GM03348 (cell line): ENCODE results near the gene WDR18.

ENCODE experiments used
- DNase-seq: peaks from one replicate; pipeline ENCODE4 v3.0.0; 2012; ENCODE audit warnings: low spot score

Gene WDR18

DNA sequence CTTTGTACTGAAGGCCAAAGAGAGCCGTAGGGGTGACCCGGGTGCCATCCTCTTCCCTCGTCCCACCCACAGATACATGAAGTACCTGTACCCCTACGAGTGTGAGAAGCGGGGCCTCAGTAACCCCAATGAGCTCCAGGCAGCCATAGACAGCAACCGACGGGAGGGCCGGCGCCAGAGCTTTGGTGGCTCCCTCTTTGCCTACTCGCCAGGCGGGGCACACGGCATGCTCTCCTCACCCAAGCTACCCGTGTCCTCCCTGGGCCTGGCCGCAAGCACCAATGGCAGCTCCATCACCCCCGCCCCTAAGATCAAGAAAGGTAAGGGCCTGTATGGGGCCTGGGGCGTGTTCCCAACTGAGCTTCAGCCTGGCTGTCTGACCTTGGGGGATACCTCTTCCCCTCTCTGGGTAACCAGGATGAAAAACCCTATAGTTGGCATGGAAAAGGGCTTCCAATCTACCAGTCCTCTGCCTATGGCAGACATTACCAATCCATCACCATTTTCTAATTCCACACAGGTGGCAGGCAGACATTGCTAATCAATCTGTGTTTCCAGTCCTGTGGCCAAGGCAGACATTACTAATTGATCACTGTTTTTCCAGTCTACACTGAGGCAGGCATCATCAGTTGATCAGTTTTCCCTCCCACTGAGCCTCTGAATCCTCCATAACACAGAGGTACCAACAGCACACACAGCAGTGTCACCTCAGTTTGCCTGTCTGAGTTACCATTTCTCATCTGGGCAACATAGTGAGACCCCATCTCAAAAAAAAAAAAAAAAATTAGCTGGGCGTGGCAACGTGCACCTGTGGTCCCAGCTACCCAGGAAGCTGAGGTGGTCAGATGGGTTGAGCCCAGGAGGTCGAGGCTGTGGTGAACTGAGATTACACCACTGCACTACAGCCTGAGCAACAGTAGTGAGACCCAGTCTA is 19.1 kb upstream of the WDR18 start:
- DNase-seq: no peak

DNA sequence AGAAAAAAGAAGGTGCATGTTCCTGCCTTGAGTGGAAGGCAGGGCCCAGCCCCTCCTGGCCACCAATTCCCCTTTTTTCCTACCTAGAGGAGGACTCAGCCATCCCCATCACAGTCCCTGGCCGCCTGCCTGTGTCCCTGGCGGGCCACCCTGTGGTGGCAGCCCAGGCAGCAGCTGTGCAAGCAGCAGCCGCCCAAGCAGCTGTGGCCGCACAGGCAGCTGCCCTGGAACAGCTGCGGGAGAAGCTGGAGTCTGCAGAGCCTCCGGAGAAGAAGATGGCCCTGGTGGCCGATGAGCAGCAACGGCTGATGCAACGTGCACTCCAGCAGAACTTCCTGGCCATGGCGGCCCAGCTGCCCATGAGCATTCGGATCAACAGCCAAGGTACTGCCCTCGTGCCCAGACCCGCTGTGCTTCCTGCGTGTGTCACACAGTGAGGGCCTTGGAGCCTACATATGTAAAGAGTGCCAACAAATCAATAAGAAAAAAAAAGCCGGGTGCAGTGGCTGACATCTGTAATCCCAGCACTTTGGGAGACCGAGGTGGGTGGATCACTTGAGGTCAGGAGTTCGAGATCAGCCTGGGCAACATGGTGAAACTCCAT is 17.6 kb upstream of the WDR18 start:
- DNase-seq: no peak

DNA sequence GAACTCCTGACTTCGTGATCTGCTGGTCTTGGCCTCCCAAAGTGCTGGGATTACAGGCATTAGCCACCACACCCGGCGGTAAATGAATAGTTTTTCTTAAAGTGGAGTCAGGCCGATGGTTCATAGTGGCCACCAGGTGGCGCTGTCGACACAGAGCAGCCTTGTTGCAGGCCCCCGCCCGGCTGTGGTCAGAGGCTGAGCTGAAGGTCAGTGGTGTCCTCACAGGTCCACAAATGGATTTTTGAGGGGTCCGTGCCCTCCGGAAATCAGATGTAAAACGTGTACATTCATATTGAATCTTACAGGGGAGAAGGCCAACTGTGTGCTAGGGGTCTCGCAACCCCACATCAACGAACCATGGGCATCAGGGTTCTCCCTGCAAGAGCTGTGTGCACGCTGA is 13.4 kb upstream of the WDR18 start:
- DNase-seq: no peak

DNA sequence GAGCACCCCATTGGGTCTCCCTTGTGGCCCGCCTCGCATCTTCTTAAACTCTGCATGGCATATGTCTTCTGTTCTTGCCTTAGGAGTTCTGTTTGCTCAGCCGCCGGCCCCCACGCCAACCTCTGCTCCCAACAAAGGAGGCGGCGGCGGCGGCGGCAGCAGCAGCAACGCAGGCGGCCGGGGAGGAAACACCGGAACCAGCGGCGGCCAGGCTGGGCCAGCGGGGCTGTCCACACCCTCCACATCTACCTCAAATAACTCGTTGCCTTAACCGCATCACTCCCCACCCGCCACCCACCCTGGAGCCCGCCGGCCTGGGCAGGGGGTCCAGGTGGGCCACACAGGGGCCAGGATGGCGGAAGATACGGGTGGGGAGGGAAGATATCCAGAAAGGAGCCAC is 12.3 kb upstream of the WDR18 start:
- DNase-seq: no peak

DNA sequence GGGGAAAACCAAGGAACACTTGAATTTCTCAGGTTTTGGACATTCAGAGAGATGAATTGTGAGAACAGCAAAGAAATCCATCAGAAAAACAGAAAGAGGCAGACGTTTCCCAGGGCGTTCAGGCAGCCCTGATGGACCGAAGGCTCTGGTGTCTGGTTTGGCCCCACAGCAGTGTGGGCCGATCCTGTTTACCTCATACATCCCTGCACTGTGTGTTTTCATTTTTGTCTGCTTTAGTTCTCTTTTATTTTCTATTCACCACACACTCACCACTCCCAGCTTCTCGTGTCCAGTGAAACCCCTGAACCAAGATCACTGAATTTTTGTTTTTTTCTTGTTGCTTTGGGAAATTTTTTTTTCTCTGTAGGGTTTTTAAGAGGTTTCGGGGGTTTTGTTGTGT is 11.9 kb upstream of the WDR18 start:
- no peak for DNase-seq

DNA sequence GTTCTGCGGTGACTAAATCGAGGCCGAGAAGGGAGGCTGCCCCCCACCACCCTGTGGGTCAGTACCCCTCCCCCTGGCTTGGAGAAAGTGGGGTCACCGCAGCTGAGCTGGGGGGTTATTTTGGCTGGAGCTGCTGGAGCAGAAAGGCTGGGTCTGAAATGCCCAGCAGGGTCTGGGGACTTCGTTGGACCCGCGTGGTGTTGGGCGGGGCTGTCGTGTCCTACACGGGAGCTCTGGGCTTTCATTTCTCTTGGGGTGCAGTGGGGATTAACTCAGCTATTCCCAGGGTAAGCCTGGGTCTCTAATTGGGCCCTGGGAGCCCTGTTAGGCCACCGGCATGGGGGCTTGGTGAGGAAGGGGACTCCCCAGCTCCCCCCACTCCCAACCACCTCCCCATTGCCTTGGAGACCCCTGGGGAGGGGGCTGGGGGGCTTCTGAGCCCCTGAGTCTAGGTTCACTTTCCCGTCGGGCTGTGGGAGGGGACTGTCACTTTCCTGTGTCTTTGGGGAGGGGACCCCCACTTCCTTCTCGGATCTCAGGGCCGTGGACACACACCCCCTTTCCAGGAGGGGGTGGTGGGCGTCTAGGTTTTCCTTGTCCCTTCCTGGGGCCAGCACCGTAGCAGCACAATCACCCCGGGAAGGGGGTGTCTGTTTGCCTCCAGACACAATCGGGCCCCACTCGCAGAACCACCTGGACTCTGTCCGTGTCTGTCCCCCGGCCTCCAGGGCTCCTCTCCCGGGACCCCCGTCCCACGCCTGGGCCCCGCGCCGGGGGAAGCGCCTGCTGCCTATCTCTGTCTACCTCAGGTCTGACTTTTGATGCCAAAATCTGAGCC is 10.2 kb upstream of the WDR18 start:
- no peak for DNase-seq

DNA sequence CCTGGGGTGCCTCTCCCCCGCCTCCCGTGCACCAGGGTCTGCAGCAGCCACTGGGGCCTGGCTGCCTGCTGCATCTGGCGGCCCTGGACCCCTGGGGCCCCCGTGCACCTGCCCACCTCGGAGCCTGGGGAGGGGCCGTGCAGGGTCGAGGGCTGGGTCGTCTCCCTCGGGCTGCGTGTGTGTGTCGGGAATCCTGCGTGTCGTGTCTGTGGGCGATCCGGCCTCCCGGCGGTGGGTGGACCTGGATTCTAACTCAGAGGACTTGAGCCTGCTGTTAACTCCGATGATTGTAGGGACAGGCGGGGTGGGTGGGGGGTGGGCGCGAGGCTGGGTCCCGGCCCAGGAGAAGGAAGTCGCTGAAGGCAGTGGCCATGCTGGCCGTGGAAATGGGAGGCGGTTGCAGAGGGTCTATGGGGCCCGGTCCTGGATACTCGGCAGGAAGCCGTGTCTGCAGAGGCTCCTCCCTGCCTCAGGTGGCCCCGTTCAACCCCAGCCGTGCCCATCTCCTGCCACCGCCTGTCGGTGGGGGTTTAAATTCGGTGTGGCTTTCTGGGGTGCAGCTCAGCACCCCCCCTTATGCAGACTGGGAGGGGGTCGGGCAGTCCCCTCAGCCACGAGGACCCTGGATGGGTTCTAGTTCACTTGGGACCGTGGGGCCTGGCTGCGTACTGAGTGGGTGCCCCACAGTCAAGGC is 9.4 kb upstream of the WDR18 start:
- DNase-seq: no peak

DNA sequence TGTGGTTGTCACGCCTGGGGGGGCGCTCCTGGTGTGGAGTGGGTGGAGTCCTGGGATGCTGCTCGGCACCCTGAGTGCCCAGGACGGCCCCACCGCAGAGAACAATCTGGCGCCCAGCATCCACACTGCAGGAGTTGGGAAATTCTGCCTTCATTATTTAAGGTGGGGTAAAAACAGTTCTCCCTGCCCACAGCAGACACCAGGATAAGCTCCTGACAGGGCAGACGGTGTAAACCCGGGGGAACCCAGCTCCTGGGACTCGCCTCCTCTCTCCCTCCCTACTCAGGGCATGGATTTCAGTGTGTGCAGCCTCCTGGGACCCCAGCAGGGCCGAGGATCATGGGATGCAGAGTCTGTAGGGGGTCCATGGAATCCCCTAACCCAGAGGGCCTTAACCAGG is 7.7 kb upstream of the WDR18 start:
- no peak for DNase-seq

DNA sequence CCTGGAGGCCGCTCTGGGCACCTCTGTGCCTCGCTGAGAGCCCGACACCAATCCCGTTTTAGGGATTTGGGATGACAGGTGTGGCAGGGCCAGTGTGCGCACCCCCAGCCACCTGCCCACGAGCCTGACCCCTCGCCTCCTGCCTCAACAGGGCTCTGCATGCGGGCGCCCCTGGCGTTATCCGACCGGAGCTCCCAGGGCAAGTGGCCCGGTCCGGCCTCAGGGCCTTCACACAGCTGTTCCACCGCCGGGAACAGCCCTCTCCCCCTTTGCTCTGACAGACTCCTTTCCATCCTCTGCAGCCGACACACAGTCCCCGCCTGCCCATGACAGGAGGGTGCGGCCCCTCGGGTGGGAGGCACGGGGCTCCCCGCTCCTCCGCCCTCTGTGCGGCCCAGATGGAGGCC is 7.1 kb upstream of the WDR18 start:
- DNase-seq: no peak

DNA sequence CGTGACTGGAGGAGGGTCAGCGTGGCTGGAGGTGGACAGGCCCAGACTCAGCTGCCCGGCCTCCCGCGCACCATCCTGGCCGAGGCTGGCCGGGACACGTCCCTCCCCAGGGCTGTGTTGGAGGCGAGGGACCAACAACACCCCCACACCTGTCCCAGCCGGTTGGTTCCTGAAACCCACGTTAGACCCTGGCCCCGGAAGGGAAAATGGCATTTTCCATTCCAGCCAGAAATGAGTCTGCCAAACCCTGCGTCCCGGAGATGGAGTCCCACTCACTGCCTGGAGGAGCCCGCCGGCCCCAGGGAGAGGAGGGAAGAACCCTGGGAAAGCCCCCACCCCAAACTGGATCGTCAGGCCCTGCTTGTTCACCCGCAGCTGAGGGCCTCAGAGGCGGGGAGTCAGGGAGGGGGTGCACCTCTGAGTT is 4.8 kb upstream of the WDR18 start:
- no peak for DNase-seq

DNA sequence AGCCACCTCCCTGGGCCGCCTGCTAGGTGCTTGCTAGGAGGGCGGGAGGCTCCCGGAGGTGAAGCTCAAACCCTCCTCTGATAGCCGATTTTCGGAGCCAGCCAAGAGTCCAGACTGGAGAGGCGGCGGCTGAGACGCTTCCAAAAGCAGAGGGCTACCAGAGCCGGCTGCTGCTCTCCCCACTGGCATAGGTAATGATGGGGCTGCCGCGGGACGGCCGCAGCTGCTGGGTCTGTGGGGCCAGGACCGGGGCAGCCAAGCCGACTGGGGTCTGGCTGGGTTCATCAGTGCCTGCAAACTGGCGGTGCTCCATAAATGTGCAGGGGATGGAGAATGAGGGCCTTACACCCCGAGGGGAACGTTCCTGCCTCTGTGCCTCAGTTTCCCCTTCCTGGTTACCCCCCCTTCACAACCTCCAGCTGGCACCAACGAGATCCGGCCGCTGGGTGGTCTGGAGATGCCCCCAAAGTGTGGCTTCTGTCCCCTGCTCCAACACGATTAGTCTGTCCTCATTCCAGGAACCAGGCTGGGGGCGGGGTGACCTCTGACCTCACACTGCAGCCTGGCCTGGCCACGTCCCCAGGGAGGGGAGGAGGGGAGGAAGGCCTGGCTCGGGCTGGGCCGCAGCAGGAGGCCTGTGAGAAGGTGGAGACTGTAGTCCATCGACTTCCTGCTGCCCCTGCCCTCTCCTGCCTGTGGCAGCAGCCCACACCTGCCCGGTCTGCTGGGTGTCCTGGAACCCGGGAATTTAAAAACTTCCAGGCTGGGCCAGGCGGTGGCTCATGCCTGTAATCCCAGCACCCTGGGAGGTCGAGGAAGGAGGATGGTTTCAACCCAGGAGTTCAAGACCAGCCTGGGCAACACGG is 3.8 kb upstream of the WDR18 start:
- no peak for DNase-seq

DNA sequence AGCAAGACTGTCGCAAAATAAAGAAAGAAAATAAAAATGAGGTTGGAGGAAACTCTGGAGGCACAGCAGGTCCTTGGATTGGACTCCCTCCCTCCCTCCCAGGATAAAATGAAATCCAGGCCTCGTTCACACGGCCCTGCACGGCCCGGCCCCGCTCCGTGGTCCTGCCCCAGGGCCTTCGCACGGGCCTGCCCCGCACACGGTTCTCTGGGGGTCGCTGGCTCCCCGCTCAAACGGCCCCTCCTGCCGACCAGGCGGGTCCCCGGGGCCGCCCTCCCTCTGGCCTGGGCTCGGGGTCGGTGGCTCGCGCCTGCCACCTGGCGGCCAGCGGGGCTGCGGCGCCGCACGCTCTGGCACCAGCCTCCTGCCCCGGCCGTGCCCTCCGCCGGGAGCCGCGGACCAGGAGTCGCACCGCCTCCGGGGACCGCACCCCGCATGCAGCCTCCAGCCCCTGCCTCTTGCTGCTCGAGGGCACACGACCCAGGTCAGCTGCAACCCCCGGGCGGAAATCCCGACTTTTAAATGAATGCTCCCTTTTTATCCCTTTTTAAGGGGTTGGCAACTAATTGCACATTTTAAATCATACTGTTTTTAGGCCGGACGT is 1.5 kb upstream of the WDR18 start:
- peak; percentile 97 for DNase-seq

DNA sequence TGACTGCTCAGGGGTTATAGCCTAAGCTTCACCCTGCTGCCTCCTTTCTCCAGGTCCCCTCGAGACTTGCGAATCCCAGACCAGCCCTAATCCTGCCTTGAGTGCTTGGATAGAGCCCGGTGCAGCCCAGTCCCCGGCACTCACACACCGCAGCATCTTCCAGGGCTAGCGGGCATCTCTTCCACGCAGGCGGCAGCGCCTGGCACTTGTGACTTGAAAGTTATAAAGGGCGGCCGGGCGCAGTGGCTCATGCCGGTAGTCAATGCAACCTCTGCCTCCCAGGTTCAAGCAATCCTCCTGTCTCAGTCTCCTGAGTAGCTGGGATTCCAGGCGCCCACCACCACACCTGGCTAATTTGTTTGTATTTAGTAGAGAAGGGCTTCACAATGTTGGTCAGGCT is 1.9 kb downstream of the WDR18 start:
- no peak for DNase-seq

DNA sequence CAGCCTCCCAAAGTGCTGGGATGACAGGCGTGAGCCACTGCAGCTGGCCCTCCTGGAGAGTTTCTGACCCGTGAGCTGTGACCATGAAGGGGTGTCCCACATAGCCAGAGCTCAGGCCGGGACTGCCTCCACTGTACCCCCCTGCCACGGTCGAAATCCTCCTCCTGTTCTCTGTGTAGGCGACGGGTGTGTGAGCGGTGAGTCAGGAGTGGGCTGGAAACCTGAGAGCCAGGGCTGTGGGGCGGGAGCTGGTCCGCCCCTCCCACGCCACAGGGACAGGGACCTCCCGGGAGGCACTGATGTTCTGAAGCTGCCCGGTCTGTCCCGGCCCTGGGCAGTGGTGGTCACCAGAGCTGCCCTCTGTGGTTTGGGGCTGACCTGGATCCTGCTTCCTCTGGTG is 3.9 kb downstream of the WDR18 start:
- DNase-seq: no peak

DNA sequence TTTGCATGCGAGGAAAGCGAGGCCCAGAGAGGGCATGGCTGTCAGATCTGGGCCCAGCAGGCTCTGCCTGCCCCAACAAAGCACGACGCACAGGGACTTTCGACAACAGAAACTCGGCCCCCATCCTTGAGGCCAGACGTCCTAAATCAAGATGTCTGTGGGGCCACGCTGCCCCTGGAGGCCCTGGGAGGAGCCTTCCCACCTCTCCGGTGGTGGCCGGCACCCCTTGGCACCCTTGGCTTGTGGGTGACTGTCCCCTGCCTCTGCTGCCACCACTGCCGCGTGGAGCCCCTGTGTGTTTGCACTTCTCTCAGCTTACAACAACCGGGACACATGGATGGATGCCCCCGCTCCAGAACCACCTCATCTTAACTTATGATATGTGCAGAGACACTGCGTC is 4.4 kb downstream of the WDR18 start:
- DNase-seq: no peak

DNA sequence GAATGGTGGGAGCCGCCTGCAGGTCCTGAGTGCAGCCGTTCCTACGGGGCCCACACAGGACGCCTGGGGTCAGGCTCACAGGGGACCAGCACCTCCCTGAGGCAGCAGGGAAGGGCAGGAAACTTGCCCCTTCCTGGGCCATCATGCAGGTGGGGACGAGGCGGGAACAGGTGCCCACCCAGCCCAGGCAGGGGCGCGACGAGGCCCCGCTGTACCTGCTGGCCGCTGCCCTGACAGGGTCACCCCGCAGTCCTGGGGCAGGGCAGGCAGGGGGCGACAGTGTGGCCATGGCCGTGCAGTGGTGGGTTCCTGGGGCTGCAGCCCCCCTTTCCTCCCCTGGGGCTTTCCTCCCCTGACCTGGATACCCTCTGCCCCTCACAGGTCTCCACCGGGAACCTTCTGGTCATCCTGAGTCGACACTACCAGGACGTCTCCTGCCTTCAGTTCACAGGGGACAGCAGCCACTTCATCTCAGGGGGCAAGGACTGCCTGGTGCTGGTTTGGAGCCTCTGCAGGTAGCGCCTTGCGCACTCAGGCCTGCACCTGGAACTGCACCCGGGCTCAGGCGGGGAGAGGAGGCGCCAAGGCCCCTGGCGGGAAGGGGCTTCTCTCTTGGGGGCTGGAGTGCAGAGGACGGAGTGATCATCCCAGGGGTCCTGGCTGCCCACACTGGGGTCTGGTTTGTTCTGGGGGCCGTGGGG is 5.4 kb downstream of the WDR18 start:
- no peak for DNase-seq

DNA sequence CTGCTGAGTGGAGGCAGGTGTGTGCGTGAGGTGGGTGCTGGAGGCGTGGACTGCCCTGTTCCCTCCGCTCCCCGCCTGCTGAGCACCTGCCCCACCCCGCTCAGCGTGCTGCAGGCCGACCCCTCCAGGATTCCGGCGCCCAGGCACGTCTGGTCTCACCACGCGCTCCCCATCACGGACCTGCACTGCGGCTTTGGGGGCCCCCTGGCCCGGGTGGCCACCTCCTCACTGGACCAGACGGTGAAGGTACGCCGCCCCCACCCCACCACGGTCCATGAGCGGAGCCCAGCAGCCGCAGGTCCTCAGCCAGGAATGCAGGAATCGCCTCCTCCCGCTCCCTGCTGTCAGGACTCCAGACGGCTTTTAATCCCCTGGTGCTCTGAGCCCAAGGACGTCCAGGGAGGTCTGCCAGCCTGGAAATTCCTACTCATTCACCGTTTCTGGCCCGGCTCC is 6.0 kb downstream of the WDR18 start:
- DNase-seq: no peak

DNA sequence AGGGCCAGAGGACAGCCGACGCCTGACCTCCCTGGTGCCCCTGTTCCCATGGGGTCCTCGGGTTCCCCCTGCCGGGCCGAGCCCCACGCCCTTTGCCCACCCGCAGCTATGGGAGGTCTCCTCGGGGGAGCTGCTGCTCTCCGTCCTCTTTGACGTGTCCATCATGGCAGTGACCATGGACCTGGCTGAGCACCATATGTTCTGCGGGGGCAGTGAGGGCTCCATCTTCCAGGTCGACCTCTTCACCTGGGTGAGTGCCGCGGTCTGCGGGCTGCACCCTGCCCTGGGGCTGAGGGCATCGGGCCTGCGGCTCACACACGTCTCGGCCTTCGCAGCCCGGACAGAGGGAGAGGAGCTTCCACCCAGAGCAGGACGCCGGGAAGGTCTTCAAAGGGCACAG is 6.6 kb downstream of the WDR18 start:
- DNase-seq: no peak

DNA sequence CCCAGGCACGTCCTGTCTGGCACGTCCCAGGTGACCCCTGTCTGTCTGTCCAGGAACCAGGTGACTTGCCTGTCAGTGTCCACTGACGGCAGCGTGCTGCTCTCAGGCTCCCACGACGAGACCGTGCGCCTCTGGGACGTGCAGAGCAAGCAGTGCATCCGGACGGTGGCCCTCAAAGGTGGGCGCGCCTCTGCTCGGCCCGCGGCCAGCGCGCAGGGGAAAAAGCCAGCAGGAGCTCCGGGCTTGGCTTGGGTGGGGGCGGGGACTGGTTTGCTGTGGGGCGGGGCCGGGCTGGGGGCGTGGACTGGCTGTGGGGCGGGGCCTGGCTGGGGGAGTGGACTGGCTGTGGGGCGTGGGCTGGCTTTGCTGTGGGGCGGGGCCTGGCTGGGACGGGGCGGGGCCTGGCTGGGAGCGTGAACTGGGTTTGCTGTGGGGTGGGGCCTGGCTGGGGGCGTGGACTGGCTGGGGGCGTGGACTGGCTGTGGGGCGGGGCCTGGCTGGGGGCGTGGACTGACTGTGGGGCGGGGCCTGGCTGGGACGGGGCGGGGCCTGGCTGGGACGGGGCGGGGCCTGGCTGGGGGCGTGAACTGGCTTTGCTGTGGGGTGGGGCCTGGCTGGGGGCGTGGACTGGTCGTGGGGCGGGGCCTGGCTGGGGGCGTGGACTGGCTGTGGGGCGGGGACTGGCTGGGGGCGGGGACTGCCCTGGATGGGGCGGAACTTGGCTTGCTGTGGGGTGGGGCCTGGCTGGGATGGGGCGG is 7.2 kb downstream of the WDR18 start:
- peak; percentile 74 for DNase-seq
